ENCODE measurements around the gene MTOR.
"Not testable (repeated sequence)": the region's sequence is repeated elsewhere in the genome, so short reads cannot be mapped to it uniquely, and the experiment has no call there.

Gene MTOR

GRCh38 chr1:11262171-11263049, at the start of gene MTOR:
MTOR (minus strand) TSS chr1:11262551; CDS start chr1:11259409, 3,142 bp downstream.
- DNase-seq, result peak; percentile 94

- no peak for DNase-seq
Measured at GRCh38 chr1:11309385-11309784, 47.0 kb upstream of the MTOR start.

- no peak for DNase-seq
Measured at GRCh38 chr1:11308699-11309224, 46.4 kb upstream of the MTOR start.

- no peak for DNase-seq
Measured at GRCh38 chr1:11307852-11308251, 45.5 kb upstream of the MTOR start.

GRCh38 chr1:11305516-11305915, 43.2 kb upstream of the MTOR start:
- DNase-seq, result not testable (repeated sequence)

GRCh38 chr1:11302366-11302765, 40.0 kb upstream of the MTOR start:
- no peak for DNase-seq

- no peak for DNase-seq
Measured at GRCh38 chr1:11301601-11302000, 39.2 kb upstream of the MTOR start.

- no peak for DNase-seq
Measured at GRCh38 chr1:11299225-11299574, 36.8 kb upstream of the MTOR start.

- DNase-seq, result no peak
Measured at GRCh38 chr1:11298390-11299224, 36.3 kb upstream of the MTOR start.

GRCh38 chr1:11297774-11298173, 35.4 kb upstream of the MTOR start:
- not testable (repeated sequence) for DNase-seq

- DNase-seq, result no peak
Measured at GRCh38 chr1:11295905-11296304, 33.6 kb upstream of the MTOR start.

- DNase-seq, result no peak
Measured at GRCh38 chr1:11294951-11295350, 32.6 kb upstream of the MTOR start.

- DNase-seq, result no peak
Measured at GRCh38 chr1:11293856-11294255, 31.5 kb upstream of the MTOR start.

- no peak for DNase-seq
Measured at GRCh38 chr1:11291049-11291448, 28.7 kb upstream of the MTOR start.

- DNase-seq, result no peak
Measured at GRCh38 chr1:11289064-11289463, 26.7 kb upstream of the MTOR start.

GRCh38 chr1:11286735-11287410, 24.5 kb upstream of the MTOR start:
- DNase-seq, result no peak

GRCh38 chr1:11285883-11286734, 23.8 kb upstream of the MTOR start:
- DNase-seq, result no peak

GRCh38 chr1:11284784-11285183, 22.4 kb upstream of the MTOR start:
- DNase-seq, result no peak

GRCh38 chr1:11283151-11283550, 20.8 kb upstream of the MTOR start:
- DNase-seq, result no peak

- no peak for DNase-seq
Measured at GRCh38 chr1:11281518-11282331, 19.4 kb upstream of the MTOR start.

GRCh38 chr1:11280719-11281376, 18.5 kb upstream of the MTOR start:
- no peak for DNase-seq
